GM20431 (cell line): ENCODE data around the gene OLFML2B.

ENCODE experiments used
- in situ Hi-C: fragments of 300-500 bp; cut with MseI, MboI; formaldehyde crosslinking; loops from one replicate; pipeline ENCODE4 v1.15.0; 2020; ENCODE audit warnings: low sequenced_read_pairs; ENCODE audit not compliant: unreplicated experiment

The OLFML2B gene

GRCh38 chr1:162010175-162010506, 13.5 kb downstream of the OLFML2B start:
- in situ Hi-C loops = no loop called here

GRCh38 chr1:162009501-162010174, 14.0 kb downstream of the OLFML2B start:
- in situ Hi-C loops = no loop called here

GRCh38 chr1:162008799-162009198, 14.9 kb downstream of the OLFML2B start:
- in situ Hi-C loops = no loop called here

- in situ Hi-C loops = no loop called here
Measured at GRCh38 chr1:162007466-162007865, 16.2 kb downstream of the OLFML2B start.

- in situ Hi-C loops = no loop called here
Measured at GRCh38 chr1:162006081-162006480, 17.6 kb downstream of the OLFML2B start.

GRCh38 chr1:162004441-162004950, 19.2 kb downstream of the OLFML2B start:
- in situ Hi-C loops = no loop called here

GRCh38 chr1:162003830-162004215, 19.8 kb downstream of the OLFML2B start:
- in situ Hi-C loops = no loop called here

GRCh38 chr1:162003061-162003829, 20.4 kb downstream of the OLFML2B start:
- in situ Hi-C loops = no loop called here

GRCh38 chr1:162000053-162000420, 23.6 kb downstream of the OLFML2B start:
- in situ Hi-C loops = no loop called here

GRCh38 chr1:161999301-162000052, 24.2 kb downstream of the OLFML2B start:
- in situ Hi-C loops = no loop called here

- in situ Hi-C loops = no loop called here
Measured at GRCh38 chr1:161998811-161999210, 24.9 kb downstream of the OLFML2B start.

GRCh38 chr1:161997152-161997551, 26.5 kb downstream of the OLFML2B start:
- in situ Hi-C loops = no loop called here

GRCh38 chr1:161994175-161994668, 29.4 kb downstream of the OLFML2B start:
- in situ Hi-C loops = no loop called here

GRCh38 chr1:161993576-161993975, 30.1 kb downstream of the OLFML2B start:
- in situ Hi-C loops = no loop called here

- in situ Hi-C loops = no loop called here
Measured at GRCh38 chr1:161989786-161990185, 33.9 kb downstream of the OLFML2B start.

GRCh38 chr1:161989108-161989507, 34.6 kb downstream of the OLFML2B start:
- in situ Hi-C loops = no loop called here

GRCh38 chr1:161988413-161988812, 35.3 kb downstream of the OLFML2B start:
- in situ Hi-C loops = no loop called here

GRCh38 chr1:161987872-161988271, 35.8 kb downstream of the OLFML2B start:
- in situ Hi-C loops = no loop called here

- in situ Hi-C loops = no loop called here
Measured at GRCh38 chr1:161987303-161987702, 36.4 kb downstream of the OLFML2B start.

- in situ Hi-C loops = no loop called here
Measured at GRCh38 chr1:161986328-161986727, 37.3 kb downstream of the OLFML2B start.
